ENCODE measurements around the gene EIF4EBP3.

DNA sequence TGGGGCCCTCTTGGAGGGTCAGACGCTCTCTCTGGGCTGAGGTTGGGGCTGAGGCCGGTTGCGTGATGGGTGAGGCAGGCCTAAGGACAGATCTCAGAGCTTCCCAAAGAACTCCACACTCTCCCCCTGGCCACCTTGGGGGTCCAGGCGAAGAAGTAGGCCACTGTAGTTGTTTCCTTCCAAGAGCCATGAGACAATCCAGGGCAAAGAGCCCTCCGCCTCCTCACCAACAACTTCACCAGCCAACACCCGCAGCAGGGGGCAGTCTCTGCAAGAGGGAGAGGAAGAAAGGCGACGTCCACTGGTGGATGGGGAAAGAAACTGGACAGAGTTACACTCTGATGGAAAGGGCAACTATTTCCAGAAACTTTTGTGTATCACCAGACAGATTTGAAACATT is 27.8 kb downstream of the EIF4EBP3 start:
- TF ChIP-seq, protein P1, sequence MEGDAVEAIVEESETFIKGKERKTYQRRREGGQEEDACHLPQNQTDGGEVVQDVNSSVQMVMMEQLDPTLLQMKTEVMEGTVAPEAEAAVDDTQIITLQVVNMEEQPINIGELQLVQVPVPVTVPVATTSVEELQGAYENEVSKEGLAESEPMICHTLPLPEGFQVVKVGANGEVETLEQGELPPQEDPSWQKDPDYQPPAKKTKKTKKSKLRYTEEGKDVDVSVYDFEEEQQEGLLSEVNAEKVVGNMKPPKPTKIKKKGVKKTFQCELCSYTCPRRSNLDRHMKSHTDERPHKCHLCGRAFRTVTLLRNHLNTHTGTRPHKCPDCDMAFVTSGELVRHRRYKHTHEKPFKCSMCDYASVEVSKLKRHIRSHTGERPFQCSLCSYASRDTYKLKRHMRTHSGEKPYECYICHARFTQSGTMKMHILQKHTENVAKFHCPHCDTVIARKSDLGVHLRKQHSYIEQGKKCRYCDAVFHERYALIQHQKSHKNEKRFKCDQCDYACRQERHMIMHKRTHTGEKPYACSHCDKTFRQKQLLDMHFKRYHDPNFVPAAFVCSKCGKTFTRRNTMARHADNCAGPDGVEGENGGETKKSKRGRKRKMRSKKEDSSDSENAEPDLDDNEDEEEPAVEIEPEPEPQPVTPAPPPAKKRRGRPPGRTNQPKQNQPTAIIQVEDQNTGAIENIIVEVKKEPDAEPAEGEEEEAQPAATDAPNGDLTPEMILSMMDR (conservative IDR thresholded peaks at IDR 0.05; ENCODE audit: low read length) = peak; percentile 46; the same call in 1 of the 2 replicates
- no peak for TF ChIP-seq EZH2phosphoT487 (IDR thresholded peaks at IDR 0.05; ENCODE audit: borderline replicate concordance, low read depth, low read length)
